Left renal pelvis (tissue), 4 donors: ENCODE data around the gene TCF3. TPM values are rescaled to one million over a fixed set of nuclear protein-coding genes. Genes with fewer than 3 reads are reported as not detected.

Source experiments
- DNase-seq, 4 donors: peaks; one replicate each; pipeline ENCODE4 v3.0.0-alpha.2; 2013; ENCODE audit warnings: low read depth in 4 of 4, low spot score in 3 of 4
- polyA plus RNA-seq, 4 donors: library from polyadenylated mRNA; unstranded; fragments of 120-200 nt; gene quantifications; one replicate each; pipeline ENCODE4 v1.2.1, GENCODE V29; 2013; ENCODE audit not compliant: insufficient read length in 4 of 4

The TCF3 gene
- polyA plus RNA-seq, 4 donors = 104 to 127 (median 108) TPM

GRCh38 chr19:1633269-1633826 is 19.1 kb downstream of the TCF3 start:
- no peak for DNase-seq

- no peak for DNase-seq
Measured at GRCh38 chr19:1632462-1633268, 19.8 kb downstream of the TCF3 start.

- no peak for DNase-seq
Measured at GRCh38 chr19:1631557-1632100, 20.8 kb downstream of the TCF3 start.

- DNase-seq = no peak
Measured at GRCh38 chr19:1630811-1631210, 21.6 kb downstream of the TCF3 start.

GRCh38 chr19:1630012-1630411 is 22.4 kb downstream of the TCF3 start:
- no peak for DNase-seq

GRCh38 chr19:1629256-1629808 is 23.1 kb downstream of the TCF3 start:
- DNase-seq = no peak

GRCh38 chr19:1627194-1627593 is 25.2 kb downstream of the TCF3 start:
- DNase-seq = no peak

- DNase-seq = no peak
Measured at GRCh38 chr19:1626417-1627010, 25.9 kb downstream of the TCF3 start.

- DNase-seq = peak in 1 of 4 donors; percentile 29
Measured at GRCh38 chr19:1624458-1624857, 28.0 kb downstream of the TCF3 start.

GRCh38 chr19:1622541-1622940 is 29.9 kb downstream of the TCF3 start:
- DNase-seq = no peak

- no peak for DNase-seq
Measured at GRCh38 chr19:1622007-1622406, 30.4 kb downstream of the TCF3 start.

- no peak for DNase-seq
Measured at GRCh38 chr19:1621574-1621973, 30.8 kb downstream of the TCF3 start.

GRCh38 chr19:1621021-1621420 is 31.4 kb downstream of the TCF3 start:
- no peak for DNase-seq

GRCh38 chr19:1620502-1620901 is 31.9 kb downstream of the TCF3 start:
- no peak for DNase-seq

- no peak for DNase-seq
Measured at GRCh38 chr19:1619703-1620102, 32.7 kb downstream of the TCF3 start.

GRCh38 chr19:1619094-1619439 is 33.3 kb downstream of the TCF3 start:
- DNase-seq = no peak

GRCh38 chr19:1618157-1619093 is 34.0 kb downstream of the TCF3 start:
- no peak for DNase-seq

- DNase-seq = no peak
Measured at GRCh38 chr19:1616875-1617274, 35.5 kb downstream of the TCF3 start.

- no peak for DNase-seq
Measured at GRCh38 chr19:1616396-1616795, 36.0 kb downstream of the TCF3 start.

GRCh38 chr19:1615156-1615765 is 37.2 kb downstream of the TCF3 start:
- no peak for DNase-seq
